WI38 (cell line): ENCODE data around the gene ENTPD6.

ENCODE experiments used
- H3K4me3 ChIP-seq: 2 replicates; pipeline ENCODE4 v1.5.1; 2011; ENCODE audit warnings: low read depth, mild to moderate bottlenecking, control low read depth, low read length
- CTCF ChIP-seq: IDR thresholded peaks from 2 replicates; pipeline ENCODE4 v1.5.1; 2012; ENCODE audit warnings: low read depth, mild to moderate bottlenecking, control low read depth, low read length

Gene ENTPD6

GRCh38 chr20:25247956-25248785 is 52.7 kb downstream of the ENTPD6 start, which contains the start of gene PYGB:
TSS of gene PYGB (plus strand) at chr20:25248085. CDS start at chr20:25248179, 94 bp downstream.
- TF ChIP-seq CTCF, result no peak

DNA sequence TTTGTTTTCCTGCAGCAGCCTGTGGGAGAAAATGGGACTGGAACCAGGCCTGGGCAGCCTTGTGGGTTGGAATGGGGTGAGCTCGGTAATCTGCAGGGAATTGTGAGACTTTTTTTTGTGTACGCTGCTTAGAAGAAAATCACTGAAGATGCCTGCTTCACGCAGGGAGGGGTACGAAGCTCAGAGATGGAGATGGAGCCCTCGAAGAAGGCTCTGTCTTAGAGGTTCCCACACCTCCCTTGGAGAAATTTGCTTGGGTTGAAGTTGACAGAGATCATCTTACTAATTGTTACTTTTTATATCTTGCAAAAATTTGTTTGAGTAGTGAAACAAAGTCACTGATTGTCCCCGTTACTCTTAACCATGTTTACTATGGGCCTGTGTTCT is 53.3 kb downstream of the ENTPD6 start:
- peak overlapping the region; percentile 73 for H3K4me3 ChIP-seq
- no peak for TF ChIP-seq CTCF

More at GRCh38 chr20:25247956-25248785, 52.7 kb downstream of the ENTPD6 start, which contains the start of gene PYGB:
- peak within 1 kb of the TSS; percentile 73 for H3K4me3 ChIP-seq

- peak overlapping the region; percentile 73 for H3K4me3 ChIP-seq
- no peak for TF ChIP-seq CTCF
Measured at GRCh38 chr20:25249198-25249931, 53.9 kb downstream of the ENTPD6 start.

GRCh38 chr20:25250508-25250907 is 55.0 kb downstream of the ENTPD6 start:
- no peak overlapping the region for H3K4me3 ChIP-seq
- TF ChIP-seq CTCF, result no peak

DNA sequence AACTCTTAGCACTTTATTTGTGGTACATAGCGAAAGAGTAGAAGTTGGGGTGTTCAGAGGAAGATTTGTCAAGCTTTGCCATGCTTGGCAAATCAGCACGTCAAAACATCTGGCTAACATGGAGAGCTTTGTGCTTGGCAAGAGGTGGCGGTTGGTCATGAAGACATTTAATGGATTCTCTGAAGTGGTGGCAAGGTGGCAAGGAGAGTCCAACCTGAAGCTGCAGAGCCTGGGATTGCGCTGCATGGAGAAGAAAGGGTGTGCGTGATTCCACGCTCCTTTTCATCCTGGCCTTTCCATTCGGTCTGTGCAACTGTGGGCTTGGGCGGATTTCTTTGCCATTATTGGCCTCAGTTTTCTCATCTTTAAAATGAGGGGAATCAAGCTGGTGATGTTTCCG is 55.5 kb downstream of the ENTPD6 start:
- no peak overlapping the region for H3K4me3 ChIP-seq
- TF ChIP-seq CTCF, result no peak

DNA sequence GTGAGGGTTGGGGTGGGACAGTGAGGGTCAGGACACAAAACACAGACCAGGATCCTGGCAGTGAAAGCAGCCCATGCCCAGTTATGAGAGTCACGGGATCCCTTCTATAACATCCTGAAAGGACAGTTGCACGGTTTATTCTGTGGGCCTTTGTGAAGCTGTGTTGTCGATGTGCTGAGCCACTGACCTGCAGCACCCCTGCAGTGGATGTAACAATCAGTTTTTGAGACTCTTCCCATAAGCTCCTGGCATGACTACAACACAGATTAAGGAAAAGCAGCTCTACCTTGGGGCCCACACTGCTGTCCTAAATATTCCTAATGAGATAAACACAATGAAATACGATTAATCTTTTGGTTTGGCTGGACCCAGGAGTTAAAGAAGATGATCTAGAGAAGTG is 56.0 kb downstream of the ENTPD6 start:
- TF ChIP-seq CTCF, result no peak
- no peak overlapping the region for H3K4me3 ChIP-seq

DNA sequence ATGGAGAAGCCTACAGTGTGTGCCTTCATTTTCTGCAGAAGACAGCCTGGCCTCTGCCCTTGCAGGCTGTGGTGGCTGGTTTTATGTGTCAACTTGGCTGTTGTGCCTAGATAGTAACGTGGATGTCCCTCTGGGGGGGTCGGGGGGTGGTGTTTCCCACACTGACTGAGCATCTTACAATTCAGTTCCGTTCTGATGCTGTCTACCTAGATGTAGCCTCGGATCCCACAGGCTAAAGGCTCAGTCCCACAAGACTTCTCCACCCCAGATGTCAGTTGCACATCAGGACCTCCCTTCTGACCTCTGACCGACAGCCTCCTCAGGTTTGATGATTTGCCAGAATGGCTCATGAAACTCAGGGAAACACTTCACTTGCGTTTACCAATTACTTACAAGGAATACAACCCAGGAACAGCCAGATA is 56.7 kb downstream of the ENTPD6 start:
- TF ChIP-seq CTCF, result no peak
- H3K4me3 ChIP-seq, result no peak overlapping the region
